GM18511 (cell line): ENCODE data around the gene CTDSPL.
"Not testable (repeated sequence)": the region's sequence is repeated elsewhere in the genome, so short reads cannot be mapped to it uniquely, and the experiment has no call there.

Experiments used
- ATAC-seq: cut with Tn5 transposase; IDR thresholded peaks from one replicate; pipeline ENCODE4 v1.9.1; 2021; ENCODE audit warnings: mild to moderate bottlenecking, moderate library complexity; ENCODE audit not compliant: unreplicated experiment

Gene CTDSPL

GRCh38 chr3:38030126-38031021, 168.7 kb downstream of the CTDSPL start:
- ATAC-seq: no peak

- no peak for ATAC-seq
Observed at GRCh38 chr3:38031022-38031994, 169.6 kb downstream of the CTDSPL start.

- ATAC-seq: no peak
Observed at GRCh38 chr3:38032328-38032865, 170.7 kb downstream of the CTDSPL start.

GRCh38 chr3:38033586-38033985, 171.9 kb downstream of the CTDSPL start:
- ATAC-seq: not testable (repeated sequence)
